RCC 7860 (cell line): ENCODE data around the gene DNAH1.

Experiments
- DNase-seq: peaks from one replicate; pipeline ENCODE4 v3.0.0-alpha.2; 2015; ENCODE audit warnings: low spot score
- FAIRE-seq: peaks from 2 replicates; lab custom pipeline; 2012; peaks lifted over from hg19 to GRCh38; lab: Jason Lieb, UNC

Gene DNAH1

GRCh38 chr3:52355526-52355925 is 39.4 kb downstream of the DNAH1 start:
- FAIRE-seq: no peak
- DNase-seq: no peak

GRCh38 chr3:52356126-52356525 is 40.0 kb downstream of the DNAH1 start:
- DNase-seq (no peak), FAIRE-seq (no peak)

- FAIRE-seq (no peak), DNase-seq (no peak)
Observed at GRCh38 chr3:52357151-52358080, 41.3 kb downstream of the DNAH1 start.

- DNase-seq: no peak
- FAIRE-seq: no peak
Observed at GRCh38 chr3:52358362-52358940, 42.3 kb downstream of the DNAH1 start.

- FAIRE-seq (no peak), DNase-seq (no peak)
Observed at GRCh38 chr3:52359116-52359855, 43.2 kb downstream of the DNAH1 start.

- FAIRE-seq (no peak), DNase-seq (no peak)
Observed at GRCh38 chr3:52361011-52361410, 44.9 kb downstream of the DNAH1 start.

- DNase-seq (no peak), FAIRE-seq (no peak)
Observed at GRCh38 chr3:52361454-52361853, 45.3 kb downstream of the DNAH1 start.

- FAIRE-seq (no peak), DNase-seq (no peak)
Observed at GRCh38 chr3:52361898-52362297, 45.8 kb downstream of the DNAH1 start.

GRCh38 chr3:52364322-52365035 is 48.4 kb downstream of the DNAH1 start:
- no peak for DNase-seq
- FAIRE-seq: no peak

GRCh38 chr3:52366527-52366926 is 50.4 kb downstream of the DNAH1 start:
- FAIRE-seq: no peak
- no peak for DNase-seq

- no peak for DNase-seq
- FAIRE-seq: no peak
Observed at GRCh38 chr3:52367891-52368880, 52.1 kb downstream of the DNAH1 start.

- no peak for DNase-seq
- no peak for FAIRE-seq
Observed at GRCh38 chr3:52370531-52370930, 54.4 kb downstream of the DNAH1 start.

GRCh38 chr3:52372822-52373504 is 56.8 kb downstream of the DNAH1 start:
- no peak for FAIRE-seq
- DNase-seq: no peak

GRCh38 chr3:52373676-52374075 is 57.6 kb downstream of the DNAH1 start:
- DNase-seq (no peak), FAIRE-seq (no peak)

GRCh38 chr3:52374173-52374572 is 58.1 kb downstream of the DNAH1 start:
- no peak for DNase-seq
- no peak for FAIRE-seq

- DNase-seq: no peak
- no peak for FAIRE-seq
Observed at GRCh38 chr3:52379610-52380009, 63.5 kb downstream of the DNAH1 start.

GRCh38 chr3:52380023-52380422 is 63.9 kb downstream of the DNAH1 start:
- no peak for DNase-seq
- no peak for FAIRE-seq

GRCh38 chr3:52381623-52382022 is 65.5 kb downstream of the DNAH1 start:
- no peak for FAIRE-seq
- no peak for DNase-seq

- no peak for FAIRE-seq
- DNase-seq: no peak
Observed at GRCh38 chr3:52383446-52383845, 67.3 kb downstream of the DNAH1 start.
